ENCODE results near the gene GALNT10.

Gene GALNT10

GRCh38 chr5:154276261-154276972 lies 85.9 kb downstream of the GALNT10 start:
- Histone ChIP-seq H3K23ac (ENCODE audit: low read length) (no peak overlapping the region), H3K4me3 (ENCODE audit: low read depth, low read length) (no peak overlapping the region), H2BK5ac (ENCODE audit: low read depth, low read length, poor library complexity) (no peak overlapping the region), H3K18ac (ENCODE audit: low read length) (no peak overlapping the region), H3K27me3 (ENCODE audit: insufficient read depth, low read length) (no peaks in the 10 kb centered on the region), H3K14ac (ENCODE audit: low read length) (no peak overlapping the region), H3K27ac (ENCODE audit: low read depth, low read length) (no peak overlapping the region), H4K8ac (ENCODE audit: low read depth, low read length) (no peak overlapping the region), H2BK120ac (ENCODE audit: insufficient read depth, low read length, poor library complexity) (no peak overlapping the region), H3K4me1 (ENCODE audit: control insufficient read depth in 1 of 2, insufficient read depth in 2 of 2, low read length in 2 of 2) (peaks cover 11 to 31% of the 10 kb centered on the region in 2 experiments), H3K79me2 (ENCODE audit: control insufficient read depth, insufficient read depth, low read length, poor library complexity) (no peaks in the 10 kb centered on the region), H3K4ac (ENCODE audit: low read depth, low read length) (no peak overlapping the region), H3K79me1 (ENCODE audit: low read length) (peaks cover 4% of the 10 kb centered on the region), H3K9ac (ENCODE audit: low read length) (no peak overlapping the region), H2AFZ (ENCODE audit: insufficient read depth, low read length, poor library complexity) (no peak overlapping the region), H2BK12ac (ENCODE audit: low read length) (no peak overlapping the region), H4K91ac (ENCODE audit: low read depth, low read length) (no peak overlapping the region), H2AK5ac (ENCODE audit: low read length) (no peak overlapping the region), H3K4me2 (ENCODE audit: low read length) (no peak overlapping the region), H3K9me3 (ENCODE audit: insufficient read depth, low read depth, low read length) (no peaks in the 10 kb centered on the region), H3K36me3 (ENCODE audit: control insufficient read depth in 1 of 2, insufficient read depth in 2 of 2, low read length in 2 of 2) (peaks cover 0 to 2% of the 10 kb centered on the region in 2 experiments), H4K12ac (ENCODE audit: low read depth, low read length) (no peak overlapping the region)
- WGBS (ENCODE audit: extremely low coverage, insufficient coverage, insufficient read length), result no CpG with 5 or more reads among the region's 5 CpGs
- DNase-seq, result no peak

- no CpG with 5 or more reads among the region's 1 CpG for WGBS (ENCODE audit: extremely low coverage, insufficient coverage, insufficient read length)
- no peak overlapping the region for H4K91ac ChIP-seq (ENCODE audit: low read depth, low read length)
- H3K9me3 ChIP-seq (ENCODE audit: insufficient read depth, low read depth, low read length), result no peaks in the 10 kb centered on the region
- DNase-seq, result no peak
- no peak overlapping the region for H3K4me2 ChIP-seq (ENCODE audit: low read length)
- no peak overlapping the region for H2BK5ac ChIP-seq (ENCODE audit: low read depth, low read length, poor library complexity)
- H3K36me3 ChIP-seq (ENCODE audit: control insufficient read depth in 1 of 2, insufficient read depth in 2 of 2, low read length in 2 of 2), result peaks cover 0 to 2% of the 10 kb centered on the region in 2 experiments
- H3K79me2 ChIP-seq (ENCODE audit: control insufficient read depth, insufficient read depth, low read length, poor library complexity), result no peaks in the 10 kb centered on the region
- no peak overlapping the region for H3K4me3 ChIP-seq (ENCODE audit: low read depth, low read length)
- no peak overlapping the region for H3K27ac ChIP-seq (ENCODE audit: low read depth, low read length)
- H2BK120ac ChIP-seq (ENCODE audit: insufficient read depth, low read length, poor library complexity), result no peak overlapping the region
- H3K18ac ChIP-seq (ENCODE audit: low read length), result no peak overlapping the region
- no peak overlapping the region for H3K4ac ChIP-seq (ENCODE audit: low read depth, low read length)
- H3K23ac ChIP-seq (ENCODE audit: low read length), result no peak overlapping the region
- no peak overlapping the region for H2AFZ ChIP-seq (ENCODE audit: insufficient read depth, low read length, poor library complexity)
- H3K79me1 ChIP-seq (ENCODE audit: low read length), result peaks cover 4% of the 10 kb centered on the region
- H3K27me3 ChIP-seq (ENCODE audit: insufficient read depth, low read length), result no peaks in the 10 kb centered on the region
- no peak overlapping the region for H4K12ac ChIP-seq (ENCODE audit: low read depth, low read length)
- H2AK5ac ChIP-seq (ENCODE audit: low read length), result no peak overlapping the region
- peaks cover 11 to 31% of the 10 kb centered on the region in 2 experiments for H3K4me1 ChIP-seq (ENCODE audit: control insufficient read depth in 1 of 2, insufficient read depth in 2 of 2, low read length in 2 of 2)
- H2BK12ac ChIP-seq (ENCODE audit: low read length), result no peak overlapping the region
- no peak overlapping the region for H3K14ac ChIP-seq (ENCODE audit: low read length)
- no peak overlapping the region for H3K9ac ChIP-seq (ENCODE audit: low read length)
- no peak overlapping the region for H4K8ac ChIP-seq (ENCODE audit: low read depth, low read length)
These were observed 86.4 kb downstream of the GALNT10 start for GRCh38 chr5:154276973-154277331.

GRCh38 chr5:154277499-154277898 lies 87.0 kb downstream of the GALNT10 start:
- Histone ChIP-seq H3K14ac (ENCODE audit: low read length) (no peak overlapping the region), H3K18ac (ENCODE audit: low read length) (no peak overlapping the region), H3K23ac (ENCODE audit: low read length) (no peak overlapping the region), H3K9ac (ENCODE audit: low read length) (no peak overlapping the region), H3K9me3 (ENCODE audit: insufficient read depth, low read depth, low read length) (no peaks in the 10 kb centered on the region), H4K91ac (ENCODE audit: low read depth, low read length) (no peak overlapping the region), H4K12ac (ENCODE audit: low read depth, low read length) (no peak overlapping the region), H3K36me3 (ENCODE audit: control insufficient read depth in 1 of 2, insufficient read depth in 2 of 2, low read length in 2 of 2) (peaks cover 0 to 2% of the 10 kb centered on the region in 2 experiments), H3K79me1 (ENCODE audit: low read length) (peaks cover 2% of the 10 kb centered on the region), H3K27me3 (ENCODE audit: insufficient read depth, low read length) (no peaks in the 10 kb centered on the region), H3K4me1 (ENCODE audit: control insufficient read depth in 1 of 2, insufficient read depth in 2 of 2, low read length in 2 of 2) (peaks cover 11 to 26% of the 10 kb centered on the region in 2 experiments), H2AFZ (ENCODE audit: insufficient read depth, low read length, poor library complexity) (no peak overlapping the region), H3K27ac (ENCODE audit: low read depth, low read length) (no peak overlapping the region), H4K8ac (ENCODE audit: low read depth, low read length) (no peak overlapping the region), H2AK5ac (ENCODE audit: low read length) (no peak overlapping the region), H2BK12ac (ENCODE audit: low read length) (no peak overlapping the region), H3K4me3 (ENCODE audit: low read depth, low read length) (no peak overlapping the region), H2BK120ac (ENCODE audit: insufficient read depth, low read length, poor library complexity) (no peak overlapping the region), H3K4ac (ENCODE audit: low read depth, low read length) (no peak overlapping the region), H3K4me2 (ENCODE audit: low read length) (no peak overlapping the region), H3K79me2 (ENCODE audit: control insufficient read depth, insufficient read depth, low read length, poor library complexity) (no peaks in the 10 kb centered on the region), H2BK5ac (ENCODE audit: low read depth, low read length, poor library complexity) (no peak overlapping the region)
- DNase-seq, result no peak
- WGBS (ENCODE audit: extremely low coverage, insufficient coverage, insufficient read length), result no CpG with 5 or more reads among the region's 1 CpG

GRCh38 chr5:154278186-154278585 lies 87.7 kb downstream of the GALNT10 start:
- H2AK5ac ChIP-seq (ENCODE audit: low read length), result no peak overlapping the region
- H2BK5ac ChIP-seq (ENCODE audit: low read depth, low read length, poor library complexity), result no peak overlapping the region
- no peak overlapping the region for H4K91ac ChIP-seq (ENCODE audit: low read depth, low read length)
- H4K12ac ChIP-seq (ENCODE audit: low read depth, low read length), result no peak overlapping the region
- no peaks in the 10 kb centered on the region for H3K27me3 ChIP-seq (ENCODE audit: insufficient read depth, low read length)
- DNase-seq, result no peak
- H2BK120ac ChIP-seq (ENCODE audit: insufficient read depth, low read length, poor library complexity), result no peak overlapping the region
- H3K23ac ChIP-seq (ENCODE audit: low read length), result no peak overlapping the region
- no peak overlapping the region for H3K9ac ChIP-seq (ENCODE audit: low read length)
- H3K4ac ChIP-seq (ENCODE audit: low read depth, low read length), result no peak overlapping the region
- H3K4me3 ChIP-seq (ENCODE audit: low read depth, low read length), result no peak overlapping the region
- no peaks in the 10 kb centered on the region for H3K9me3 ChIP-seq (ENCODE audit: insufficient read depth, low read depth, low read length)
- H2BK12ac ChIP-seq (ENCODE audit: low read length), result no peak overlapping the region
- no peak overlapping the region for H3K27ac ChIP-seq (ENCODE audit: low read depth, low read length)
- no peak overlapping the region for H3K18ac ChIP-seq (ENCODE audit: low read length)
- peaks cover 5 to 22% of the 10 kb centered on the region in 2 experiments for H3K4me1 ChIP-seq (ENCODE audit: control insufficient read depth in 1 of 2, insufficient read depth in 2 of 2, low read length in 2 of 2)
- peaks cover 0 to 2% of the 10 kb centered on the region in 2 experiments for H3K36me3 ChIP-seq (ENCODE audit: control insufficient read depth in 1 of 2, insufficient read depth in 2 of 2, low read length in 2 of 2)
- H4K8ac ChIP-seq (ENCODE audit: low read depth, low read length), result no peak overlapping the region
- no peaks in the 10 kb centered on the region for H3K79me1 ChIP-seq (ENCODE audit: low read length)
- no peak overlapping the region for H2AFZ ChIP-seq (ENCODE audit: insufficient read depth, low read length, poor library complexity)
- H3K14ac ChIP-seq (ENCODE audit: low read length), result no peak overlapping the region
- H3K79me2 ChIP-seq (ENCODE audit: control insufficient read depth, insufficient read depth, low read length, poor library complexity), result no peaks in the 10 kb centered on the region
- no peak overlapping the region for H3K4me2 ChIP-seq (ENCODE audit: low read length)
